PFSK-1 (cell line): ENCODE data around the gene MET.

Experiments used
- FOXP2 ChIP-seq: optimal IDR thresholded peaks from 2 replicates; pipeline ENCODE3; 2011; ENCODE audit warnings: borderline replicate concordance, control low read depth, inconsistent platforms; ENCODE audit not compliant: insufficient read depth; ENCODE audit errors: extremely low read length, extremely low read depth
- POLR2AphosphoS5 ChIP-seq: IDR thresholded peaks from 2 replicates; pipeline ENCODE4 v1.6.1; 2012; ENCODE audit warnings: low read depth, mild to moderate bottlenecking, control low read depth, low read length, moderate library complexity
- SIN3A ChIP-seq: IDR thresholded peaks from 2 replicates; pipeline ENCODE4 v1.6.1; 2012; ENCODE audit warnings: mild to moderate bottlenecking, low read length, moderate library complexity, borderline replicate concordance; ENCODE audit not compliant: insufficient read depth
- TAF1 ChIP-seq: IDR thresholded peaks from 2 replicates; pipeline ENCODE4 v1.6.1; 2012; ENCODE audit warnings: low read length, control low read depth, borderline replicate concordance; ENCODE audit not compliant: insufficient read depth
- TF ChIP-seq, protein P1 (sequence below), 2 experiments: IDR thresholded peaks; 2 replicates each; pipeline versions ENCODE4 v1.6.1 to v1.8.0; 2011 to 2012; ENCODE audit warnings: low read depth in 2 of 2, low read length in 2 of 2, control low read depth in 1 of 2, inconsistent platforms in 1 of 2, mild to moderate bottlenecking in 1 of 2, moderate library complexity in 1 of 2; ENCODE audit not compliant: insufficient read depth in 1 of 2

Gene MET

DNA sequence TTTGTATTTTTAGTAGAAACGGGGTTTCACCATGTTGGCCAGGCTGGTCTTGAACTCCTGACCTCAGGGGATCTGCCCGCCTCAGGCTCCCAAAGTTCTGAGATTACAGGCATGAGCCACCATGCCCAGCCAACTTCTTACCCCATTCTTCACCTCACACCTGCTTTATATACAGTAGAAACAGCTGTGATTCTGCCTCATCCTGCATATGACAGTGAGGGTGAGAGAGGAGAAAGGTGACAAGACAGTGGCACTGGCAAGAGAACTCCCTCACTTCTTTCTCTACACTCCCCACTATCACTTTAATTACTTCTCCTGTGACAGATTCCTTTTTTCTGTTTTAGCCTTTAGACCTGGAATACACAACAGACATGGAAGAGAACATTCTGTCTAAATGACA is 128.6 kb downstream of the MET start:
- no peak for TF ChIP-seq SIN3A
- no peak for TF ChIP-seq FOXP2
- no peak for TF ChIP-seq POLR2AphosphoS5
- TF ChIP-seq, protein P1, sequence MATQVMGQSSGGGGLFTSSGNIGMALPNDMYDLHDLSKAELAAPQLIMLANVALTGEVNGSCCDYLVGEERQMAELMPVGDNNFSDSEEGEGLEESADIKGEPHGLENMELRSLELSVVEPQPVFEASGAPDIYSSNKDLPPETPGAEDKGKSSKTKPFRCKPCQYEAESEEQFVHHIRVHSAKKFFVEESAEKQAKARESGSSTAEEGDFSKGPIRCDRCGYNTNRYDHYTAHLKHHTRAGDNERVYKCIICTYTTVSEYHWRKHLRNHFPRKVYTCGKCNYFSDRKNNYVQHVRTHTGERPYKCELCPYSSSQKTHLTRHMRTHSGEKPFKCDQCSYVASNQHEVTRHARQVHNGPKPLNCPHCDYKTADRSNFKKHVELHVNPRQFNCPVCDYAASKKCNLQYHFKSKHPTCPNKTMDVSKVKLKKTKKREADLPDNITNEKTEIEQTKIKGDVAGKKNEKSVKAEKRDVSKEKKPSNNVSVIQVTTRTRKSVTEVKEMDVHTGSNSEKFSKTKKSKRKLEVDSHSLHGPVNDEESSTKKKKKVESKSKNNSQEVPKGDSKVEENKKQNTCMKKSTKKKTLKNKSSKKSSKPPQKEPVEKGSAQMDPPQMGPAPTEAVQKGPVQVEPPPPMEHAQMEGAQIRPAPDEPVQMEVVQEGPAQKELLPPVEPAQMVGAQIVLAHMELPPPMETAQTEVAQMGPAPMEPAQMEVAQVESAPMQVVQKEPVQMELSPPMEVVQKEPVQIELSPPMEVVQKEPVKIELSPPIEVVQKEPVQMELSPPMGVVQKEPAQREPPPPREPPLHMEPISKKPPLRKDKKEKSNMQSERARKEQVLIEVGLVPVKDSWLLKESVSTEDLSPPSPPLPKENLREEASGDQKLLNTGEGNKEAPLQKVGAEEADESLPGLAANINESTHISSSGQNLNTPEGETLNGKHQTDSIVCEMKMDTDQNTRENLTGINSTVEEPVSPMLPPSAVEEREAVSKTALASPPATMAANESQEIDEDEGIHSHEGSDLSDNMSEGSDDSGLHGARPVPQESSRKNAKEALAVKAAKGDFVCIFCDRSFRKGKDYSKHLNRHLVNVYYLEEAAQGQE (IDR thresholded peaks at IDR 0.05; ENCODE audit: insufficient read depth in 1 of 2, low read depth in 2 of 2, low read length in 2 of 2): no peak

DNA sequence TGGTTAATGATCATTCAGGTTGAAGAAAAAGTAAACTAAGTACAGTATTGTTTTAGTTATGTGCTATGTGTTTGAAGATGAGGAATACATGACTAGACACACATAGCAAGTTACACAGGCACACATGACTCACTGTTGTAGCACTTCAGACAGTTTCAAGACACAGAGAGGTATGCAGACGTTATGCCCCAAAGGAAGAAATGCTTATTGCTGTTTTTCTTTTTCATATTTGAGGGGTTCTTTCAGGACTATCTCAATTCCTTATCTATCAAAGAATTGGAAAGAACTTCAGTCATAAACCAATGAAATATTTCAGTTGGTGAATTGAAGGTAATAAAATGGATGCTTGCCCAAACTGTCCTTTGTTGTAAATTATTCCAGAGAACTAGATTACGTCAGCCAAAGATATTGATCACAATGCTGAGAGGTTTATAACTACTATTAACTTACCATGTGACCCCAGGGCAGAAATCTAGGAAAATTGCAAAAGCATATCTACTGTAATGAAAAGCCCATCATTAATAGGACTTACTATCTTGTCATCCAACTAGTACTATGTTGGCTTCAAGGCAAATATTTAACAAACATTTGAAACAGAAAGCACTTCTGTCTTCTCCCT is 129.2 kb downstream of the MET start:
- TF ChIP-seq FOXP2 (no peak), TAF1 (no peak), SIN3A (no peak), POLR2AphosphoS5 (no peak)
- TF ChIP-seq, protein P1 (IDR thresholded peaks at IDR 0.05; ENCODE audit: insufficient read depth in 1 of 2, low read depth in 2 of 2, low read length in 2 of 2): no peak

DNA sequence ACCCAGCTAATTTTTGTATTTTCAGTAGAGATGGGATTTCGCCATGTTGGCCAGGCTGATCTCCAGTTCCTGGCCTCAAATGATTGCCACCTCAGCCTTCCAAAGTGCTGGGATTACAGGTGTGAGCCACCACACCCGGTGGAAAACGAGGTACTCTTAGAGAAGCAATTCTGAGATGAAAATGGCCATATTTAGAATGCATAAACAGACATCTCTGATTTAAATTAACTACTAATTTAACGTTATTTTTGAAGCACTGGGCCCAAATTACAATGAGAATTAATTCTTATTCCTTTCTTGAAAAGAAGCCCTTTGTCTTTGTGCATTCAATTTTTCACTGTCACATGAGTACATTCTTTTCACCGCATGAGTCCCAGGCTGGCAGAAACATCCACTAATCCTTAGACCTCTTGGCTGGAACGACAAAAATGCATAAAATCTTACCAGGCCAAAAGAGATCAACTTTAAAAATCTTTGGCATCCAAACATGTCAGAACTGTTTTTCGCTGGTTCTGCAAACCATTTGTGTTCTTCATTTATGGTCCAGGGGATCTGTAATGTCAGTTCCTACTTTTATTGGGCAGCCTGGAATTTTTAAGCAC is 130.2 kb downstream of the MET start:
- TF ChIP-seq, protein P1 (IDR thresholded peaks at IDR 0.05; ENCODE audit: insufficient read depth in 1 of 2, low read depth in 2 of 2, low read length in 2 of 2): no peak
- TF ChIP-seq TAF1 (no peak), FOXP2 (no peak), POLR2AphosphoS5 (no peak), SIN3A (no peak)

DNA sequence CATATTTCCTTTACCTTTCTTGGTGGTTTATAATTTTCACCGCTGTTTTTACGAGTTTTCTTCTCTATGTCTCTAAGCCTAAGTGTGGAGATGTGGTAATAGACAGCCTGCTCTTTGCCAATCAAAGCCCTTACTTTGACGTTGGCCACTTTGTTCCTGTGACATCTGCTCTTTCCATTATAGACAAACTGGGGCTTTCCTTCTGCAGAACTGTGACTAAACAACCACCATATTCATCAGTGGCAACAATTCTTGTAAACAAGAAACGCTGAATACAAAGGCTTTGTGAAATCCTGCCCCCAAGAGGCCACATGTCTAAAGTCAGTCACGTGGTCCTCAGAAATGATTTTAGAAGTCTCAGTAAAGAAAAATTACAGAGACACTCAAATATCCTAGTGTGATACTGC is 130.8 kb downstream of the MET start:
- TF ChIP-seq SIN3A (no peak), POLR2AphosphoS5 (no peak), FOXP2 (no peak), TAF1 (no peak)
- TF ChIP-seq, protein P1 (IDR thresholded peaks at IDR 0.05; ENCODE audit: insufficient read depth in 1 of 2, low read depth in 2 of 2, low read length in 2 of 2): no peak
